Astrocyte (in vitro differentiated cells and primary cell): ENCODE results near the gene DGKB. TPM values are rescaled to one million over a fixed set of nuclear protein-coding genes. Genes with fewer than 3 reads are reported as not detected.

Source experiments
- DNase-seq: peaks from one replicate; pipeline ENCODE4 v3.0.0-alpha.2; 2010; ENCODE audit warnings: low read depth
- FAIRE-seq: peaks from 2 replicates; lab custom pipeline; 2011; peaks lifted over from hg19 to GRCh38; lab: Jason Lieb, UNC
- H2AFZ ChIP-seq: 2 replicates; pipeline ENCODE4 v1.6.0; 2012; ENCODE audit warnings: low read depth, low read length, inconsistent platforms
- H3K27ac ChIP-seq: 2 replicates; pipeline ENCODE4 v1.5.1; 2011; ENCODE audit warnings: low read depth, low read length, inconsistent platforms
- H3K27me3 ChIP-seq: 2 replicates; pipeline ENCODE4 v1.6.0; 2011; ENCODE audit warnings: low read length, inconsistent platforms; ENCODE audit not compliant: insufficient read depth
- H3K36me3 ChIP-seq: 2 replicates; pipeline ENCODE4 v1.5.1; 2011; ENCODE audit warnings: low read length, inconsistent platforms; ENCODE audit not compliant: insufficient read depth
- H3K4me1 ChIP-seq: 2 replicates; pipeline ENCODE4 v1.5.1; 2011; ENCODE audit warnings: low read length, inconsistent platforms; ENCODE audit not compliant: insufficient read depth
- H3K4me2 ChIP-seq: 2 replicates; pipeline ENCODE4 v1.6.0; 2012; ENCODE audit warnings: low read length, inconsistent platforms
- H3K4me3 ChIP-seq: 2 replicates; pipeline ENCODE4 v1.5.1; 2011; ENCODE audit warnings: low read depth, mild to moderate bottlenecking, low read length, inconsistent platforms; ENCODE audit not compliant: insufficient read depth
- H3K79me2 ChIP-seq: 2 replicates; pipeline ENCODE4 v1.6.0; 2012; ENCODE audit warnings: mild to moderate bottlenecking, low read length, inconsistent platforms; ENCODE audit not compliant: insufficient read depth
- H3K9ac ChIP-seq: 2 replicates; pipeline ENCODE4 v1.6.0; 2012; ENCODE audit warnings: mild to moderate bottlenecking, low read length, inconsistent platforms
- H3K9me3 ChIP-seq: 2 replicates; pipeline ENCODE4 v1.5.1; 2012; ENCODE audit warnings: low read depth, mild to moderate bottlenecking, low read length, inconsistent platforms; ENCODE audit not compliant: insufficient read depth
- H4K20me1 ChIP-seq: 2 replicates; pipeline ENCODE4 v1.6.0; 2012; ENCODE audit warnings: low read length, inconsistent platforms; ENCODE audit not compliant: insufficient read depth
- H3K27ac Mint-ChIP-seq: one replicate; pipeline ENCODE4 v1.8.0; 2021; ENCODE audit warnings: mild to moderate bottlenecking, mixed read lengths; ENCODE audit not compliant: unreplicated experiment
- H3K27me3 Mint-ChIP-seq: one replicate; pipeline ENCODE4 v1.8.0; 2021; ENCODE audit warnings: low read depth, mixed read lengths; ENCODE audit not compliant: unreplicated experiment
- H3K36me3 Mint-ChIP-seq: one replicate; pipeline ENCODE4 v1.8.0; 2021; ENCODE audit warnings: low read depth, mixed read lengths; ENCODE audit not compliant: unreplicated experiment
- H3K4me1 Mint-ChIP-seq: one replicate; pipeline ENCODE4 v1.8.0; 2021; ENCODE audit warnings: low read depth, mixed read lengths; ENCODE audit not compliant: unreplicated experiment
- H3K4me3 Mint-ChIP-seq: one replicate; pipeline ENCODE4 v1.8.0; 2021; ENCODE audit warnings: mild to moderate bottlenecking, moderate library complexity, mixed read lengths; ENCODE audit not compliant: unreplicated experiment
- H3K9me3 Mint-ChIP-seq: one replicate; pipeline ENCODE4 v1.8.0; 2021; ENCODE audit warnings: mild to moderate bottlenecking, mixed read lengths; ENCODE audit not compliant: unreplicated experiment
- EZH2 ChIP-seq: IDR thresholded peaks from 2 replicates; pipeline ENCODE4 v1.6.1; 2012; ENCODE audit warnings: mild to moderate bottlenecking, low read length, inconsistent platforms; ENCODE audit not compliant: insufficient read depth
- total RNA-seq: library from RNA; stranded (reverse); gene quantifications from 2 replicates; pipeline ENCODE4 v1.2.1, GENCODE V29; 2021
- TF ChIP-seq, protein P1 (sequence below): IDR thresholded peaks from 2 replicates; pipeline ENCODE4 v1.5.1; 2011; ENCODE audit warnings: low read depth, mild to moderate bottlenecking, inconsistent platforms, low read length, moderate library complexity; ENCODE audit not compliant: insufficient read depth

Gene DGKB
- total RNA-seq, 1 donor from 2014 or later = 0.39 TPM

DNA sequence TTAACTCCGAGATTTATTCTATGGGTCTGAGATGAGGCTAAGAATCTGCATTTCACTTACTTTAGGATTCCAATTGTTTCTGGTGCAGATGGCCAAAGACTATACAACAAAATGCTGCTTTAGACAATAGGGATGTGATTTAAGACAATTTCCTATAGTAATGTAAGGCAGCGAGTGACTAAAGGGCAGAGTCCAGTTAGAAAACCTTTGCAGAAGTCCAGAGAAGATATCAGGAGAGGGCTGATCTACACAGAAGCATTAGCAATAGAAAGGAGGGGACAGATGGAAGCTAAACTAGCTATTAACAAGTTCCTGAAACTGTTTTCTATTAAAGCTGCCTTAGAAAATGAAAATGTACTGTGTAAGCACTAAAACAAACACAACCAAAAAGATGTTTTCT is 398.9 kb downstream of the DGKB start:
- Histone ChIP-seq H3K79me2 (no peaks in the 10 kb centered on the region), H3K9me3 (no peaks in the 10 kb centered on the region), H3K36me3 (no peaks in the 10 kb centered on the region), H3K4me3 (no peak overlapping the region), H2AFZ (no peak overlapping the region), H3K27me3 (no peaks in the 10 kb centered on the region), H3K4me2 (no peak overlapping the region), H3K9ac (no peak overlapping the region), H3K27ac (no peak overlapping the region), H4K20me1 (no peaks in the 10 kb centered on the region), H3K4me1 (no peaks in the 10 kb centered on the region)
- no peaks in the 10 kb centered on the region for H3K4me1 Mint-ChIP-seq
- no peak overlapping the region for H3K4me3 Mint-ChIP-seq
- H3K36me3 Mint-ChIP-seq = no peaks in the 10 kb centered on the region
- no peaks in the 10 kb centered on the region for H3K9me3 Mint-ChIP-seq
- FAIRE-seq = no peak
- no peak for TF ChIP-seq EZH2
- TF ChIP-seq, protein P1, sequence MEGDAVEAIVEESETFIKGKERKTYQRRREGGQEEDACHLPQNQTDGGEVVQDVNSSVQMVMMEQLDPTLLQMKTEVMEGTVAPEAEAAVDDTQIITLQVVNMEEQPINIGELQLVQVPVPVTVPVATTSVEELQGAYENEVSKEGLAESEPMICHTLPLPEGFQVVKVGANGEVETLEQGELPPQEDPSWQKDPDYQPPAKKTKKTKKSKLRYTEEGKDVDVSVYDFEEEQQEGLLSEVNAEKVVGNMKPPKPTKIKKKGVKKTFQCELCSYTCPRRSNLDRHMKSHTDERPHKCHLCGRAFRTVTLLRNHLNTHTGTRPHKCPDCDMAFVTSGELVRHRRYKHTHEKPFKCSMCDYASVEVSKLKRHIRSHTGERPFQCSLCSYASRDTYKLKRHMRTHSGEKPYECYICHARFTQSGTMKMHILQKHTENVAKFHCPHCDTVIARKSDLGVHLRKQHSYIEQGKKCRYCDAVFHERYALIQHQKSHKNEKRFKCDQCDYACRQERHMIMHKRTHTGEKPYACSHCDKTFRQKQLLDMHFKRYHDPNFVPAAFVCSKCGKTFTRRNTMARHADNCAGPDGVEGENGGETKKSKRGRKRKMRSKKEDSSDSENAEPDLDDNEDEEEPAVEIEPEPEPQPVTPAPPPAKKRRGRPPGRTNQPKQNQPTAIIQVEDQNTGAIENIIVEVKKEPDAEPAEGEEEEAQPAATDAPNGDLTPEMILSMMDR = no peak
- no peak overlapping the region for H3K27ac Mint-ChIP-seq
- DNase-seq = no peak
- H3K27me3 Mint-ChIP-seq = no peaks in the 10 kb centered on the region

DNA sequence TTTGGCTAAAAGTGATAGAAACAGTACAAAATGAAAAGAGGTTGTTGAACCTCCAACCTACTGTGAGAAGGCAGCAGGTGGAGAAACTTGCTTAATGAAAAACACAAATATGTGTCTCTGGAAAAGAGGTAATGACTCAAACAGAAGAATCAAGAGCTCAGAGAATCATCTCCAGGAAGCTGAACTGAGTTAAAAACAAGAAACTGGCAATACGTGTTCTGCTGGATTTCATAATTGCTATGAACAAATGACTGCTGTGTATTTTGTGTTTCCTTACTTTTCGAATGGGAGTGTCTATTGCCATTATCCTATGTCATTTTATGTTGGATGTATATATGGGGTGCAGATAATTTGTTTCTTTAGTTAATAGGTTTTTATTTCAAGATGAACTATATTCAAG is 401.1 kb downstream of the DGKB start:
- no peaks in the 10 kb centered on the region for H3K9me3 Mint-ChIP-seq
- Histone ChIP-seq H3K4me1 (no peaks in the 10 kb centered on the region), H3K36me3 (no peaks in the 10 kb centered on the region), H3K9me3 (no peaks in the 10 kb centered on the region), H4K20me1 (no peaks in the 10 kb centered on the region), H2AFZ (no peak overlapping the region), H3K79me2 (no peaks in the 10 kb centered on the region), H3K4me3 (no peak overlapping the region), H3K27me3 (no peaks in the 10 kb centered on the region), H3K4me2 (no peak overlapping the region), H3K9ac (no peak overlapping the region), H3K27ac (no peak overlapping the region)
- no peaks in the 10 kb centered on the region for H3K4me1 Mint-ChIP-seq
- no peak overlapping the region for H3K4me3 Mint-ChIP-seq
- no peak overlapping the region for H3K27ac Mint-ChIP-seq
- H3K36me3 Mint-ChIP-seq = no peaks in the 10 kb centered on the region
- DNase-seq (no peak), FAIRE-seq (no peak)
- H3K27me3 Mint-ChIP-seq = no peaks in the 10 kb centered on the region
- TF ChIP-seq, protein P1 = no peak
- TF ChIP-seq EZH2 = no peak

DNA sequence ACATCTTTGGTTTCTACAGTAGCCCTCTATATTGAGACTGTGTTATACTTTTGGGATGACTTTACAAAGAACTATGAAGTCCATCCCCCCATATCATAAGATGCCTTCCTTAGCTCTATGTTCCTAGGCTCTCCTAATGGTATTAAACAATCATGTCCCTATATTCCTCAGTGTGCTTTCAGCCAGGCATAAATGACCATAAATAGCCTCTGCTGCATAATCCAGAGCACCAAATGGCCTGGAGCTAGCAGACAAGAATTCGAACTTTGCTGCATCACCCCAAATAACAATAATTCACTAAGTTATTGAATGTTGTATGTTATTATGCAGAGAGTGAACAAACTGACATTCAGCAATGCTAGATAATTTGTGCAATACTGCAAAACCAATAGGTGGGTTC is 405.2 kb downstream of the DGKB start:
- H4K20me1 ChIP-seq = no peaks in the 10 kb centered on the region
- Mint-ChIP-seq H3K27ac (no peak overlapping the region), H3K4me1 (no peaks in the 10 kb centered on the region), H3K36me3 (no peaks in the 10 kb centered on the region), H3K27me3 (no peaks in the 10 kb centered on the region), H3K9me3 (no peaks in the 10 kb centered on the region), H3K4me3 (no peak overlapping the region)
- no peaks in the 10 kb centered on the region for H3K79me2 ChIP-seq
- no peak overlapping the region for H3K27ac ChIP-seq
- no peak overlapping the region for H3K4me3 ChIP-seq
- no peaks in the 10 kb centered on the region for H3K4me1 ChIP-seq
- no peak for DNase-seq
- no peak overlapping the region for H3K9ac ChIP-seq
- no peaks in the 10 kb centered on the region for H3K9me3 ChIP-seq
- TF ChIP-seq, protein P1 = no peak
- no peak for TF ChIP-seq EZH2
- H3K27me3 ChIP-seq = no peaks in the 10 kb centered on the region
- no peaks in the 10 kb centered on the region for H3K36me3 ChIP-seq
- FAIRE-seq = no peak
- no peak overlapping the region for H2AFZ ChIP-seq
- H3K4me2 ChIP-seq = no peak overlapping the region
